ENCODE measurements around the gene TNRC6A. TPM values are rescaled to one million over a fixed set of nuclear protein-coding genes. Genes with fewer than 3 reads are reported as not detected.
"Not testable (repeated sequence)": the region's sequence is repeated elsewhere in the genome, so short reads cannot be mapped to it uniquely, and the experiment has no call there.

Gene TNRC6A
- total RNA-seq, 1 experiment from 2014 or later = 14.9 TPM

DNA sequence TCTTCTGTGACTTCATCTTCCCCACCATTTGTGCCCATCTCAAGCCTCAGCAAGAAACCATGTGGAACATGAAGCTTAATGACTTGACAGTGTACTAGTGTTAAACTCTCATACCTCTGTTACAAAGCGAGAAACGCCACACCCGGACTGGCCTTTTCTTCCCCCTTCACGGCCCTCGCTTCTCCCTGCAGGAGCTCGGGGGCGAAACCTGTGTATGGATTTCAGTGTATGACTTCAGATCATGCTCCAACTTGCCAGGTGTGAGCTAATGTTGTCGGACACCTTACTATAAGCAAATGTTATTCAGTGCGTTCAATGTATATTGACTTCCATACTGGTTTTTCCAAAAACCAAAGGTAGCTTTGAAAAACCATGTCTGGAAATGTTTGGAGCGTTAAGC, 96.2 kb downstream of the TNRC6A start:
- DNase-seq (ENCODE audit: low read depth, low spot score) = no peak
- in situ Hi-C loops (cut with HindIII; ENCODE audit: low pct_unique_long_range_greater_than_20kb, low sequenced_read_pairs) = no loop called here

DNA sequence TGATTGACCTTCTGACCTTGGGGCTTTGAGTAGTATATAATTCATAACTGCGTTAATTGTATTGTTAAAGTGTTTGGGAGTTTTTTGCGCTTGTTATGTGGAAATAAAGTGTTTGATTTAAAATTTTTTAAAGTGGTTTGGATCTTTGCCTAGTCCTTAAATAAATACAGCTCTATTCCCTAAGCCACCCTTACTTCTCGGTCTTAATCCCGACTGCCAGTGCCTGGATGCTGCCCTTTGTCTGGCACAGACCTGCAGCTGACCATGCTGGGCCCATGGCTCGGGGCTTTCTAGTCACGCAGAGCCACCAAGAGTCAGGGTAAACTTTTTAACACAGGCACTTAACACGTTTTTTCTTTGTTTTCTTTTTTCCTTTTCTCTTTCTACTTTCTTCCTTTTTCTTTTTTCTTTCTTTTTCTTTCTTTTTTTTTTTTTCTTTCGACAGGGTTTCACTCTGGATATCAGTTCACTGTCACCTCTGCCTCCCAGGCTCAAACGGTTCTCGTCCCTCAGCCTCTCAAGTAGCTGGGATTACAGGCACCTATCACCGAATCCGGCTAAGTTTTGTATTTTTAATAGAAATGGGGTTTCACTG, 96.7 kb downstream of the TNRC6A start:
- in situ Hi-C loops (cut with HindIII; ENCODE audit: low pct_unique_long_range_greater_than_20kb, low sequenced_read_pairs) = no loop called here
- DNase-seq (ENCODE audit: low read depth, low spot score) = no peak

DNA sequence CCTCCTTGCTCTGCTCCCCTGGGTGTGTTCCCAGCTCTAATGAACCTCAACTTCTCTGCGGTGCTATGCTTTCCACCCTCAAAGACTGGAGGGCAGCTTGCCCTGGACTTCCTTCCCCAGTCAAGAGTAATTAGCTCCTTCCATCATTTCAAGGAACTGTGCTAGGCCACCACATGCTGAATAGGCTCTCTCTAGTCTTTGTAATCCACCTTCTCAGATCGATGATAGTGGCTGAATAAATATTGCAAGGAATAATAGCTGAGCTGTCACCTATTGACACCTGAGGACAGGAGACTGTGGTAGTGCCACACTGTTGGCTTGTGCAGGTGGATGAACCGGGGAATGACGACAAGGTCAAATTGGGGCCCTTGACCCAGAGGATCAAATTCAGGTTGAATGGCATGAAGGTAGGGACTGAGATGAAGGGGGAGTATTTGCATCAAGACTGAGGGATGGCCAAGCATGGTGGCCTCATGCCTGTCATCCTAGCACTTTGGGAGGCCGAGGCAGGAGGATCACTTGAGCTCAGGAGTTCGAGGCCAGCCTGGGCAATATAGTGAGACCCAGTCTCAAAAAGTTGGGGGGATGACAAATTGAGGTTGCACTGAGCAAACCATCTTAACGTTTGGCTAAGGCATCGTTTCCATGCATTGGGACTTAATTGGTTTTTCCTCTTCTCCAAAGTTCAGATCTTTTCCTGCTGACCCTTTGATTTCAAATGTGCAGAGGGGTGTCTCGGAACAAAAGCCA, 97.5 kb downstream of the TNRC6A start:
- no peak for DNase-seq (ENCODE audit: low read depth, low spot score)
- in situ Hi-C loops (cut with HindIII; ENCODE audit: low pct_unique_long_range_greater_than_20kb, low sequenced_read_pairs) = no loop called here

DNA sequence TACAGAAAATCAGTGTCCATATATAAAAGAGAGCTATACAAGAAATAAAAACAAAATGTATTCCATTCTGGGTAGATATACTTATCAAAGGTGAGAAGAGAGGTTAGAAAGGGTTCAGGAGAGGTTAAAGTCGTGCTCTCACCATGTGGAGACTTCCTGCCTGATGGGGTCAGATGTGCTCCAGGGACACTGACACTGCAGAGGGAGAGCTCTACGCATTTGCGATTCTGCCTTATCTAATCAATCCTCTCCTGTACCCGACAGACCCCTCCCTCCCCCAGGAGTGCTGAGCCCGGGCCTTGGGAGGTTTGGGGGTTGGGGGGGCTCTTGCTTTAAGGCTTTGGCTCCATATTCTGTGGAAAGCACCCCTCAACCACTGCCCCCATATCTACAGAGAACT, 99.7 kb downstream of the TNRC6A start:
- in situ Hi-C loops (cut with HindIII; ENCODE audit: low pct_unique_long_range_greater_than_20kb, low sequenced_read_pairs) = no loop called here
- DNase-seq (ENCODE audit: low read depth, low spot score) = no peak

DNA sequence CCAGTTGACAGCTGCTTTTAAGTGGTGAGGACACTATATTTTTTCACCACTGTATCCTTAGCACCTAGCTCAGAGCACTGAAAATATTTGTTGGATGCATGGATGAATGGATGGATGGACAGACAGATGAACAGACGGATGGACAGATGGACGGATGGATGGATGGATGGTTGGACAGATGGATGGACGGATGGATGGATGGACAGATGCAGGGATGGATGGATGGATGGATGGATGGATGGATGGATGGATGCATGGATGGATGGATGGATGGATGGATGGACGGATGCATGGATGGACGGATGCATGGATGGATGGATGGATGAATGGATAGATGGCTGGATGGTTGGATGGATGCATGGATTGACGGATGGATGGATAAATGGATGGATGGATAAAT, 103.9 kb downstream of the TNRC6A start:
- no peak for DNase-seq (ENCODE audit: low read depth, low spot score)
- in situ Hi-C loops (cut with HindIII; ENCODE audit: low pct_unique_long_range_greater_than_20kb, low sequenced_read_pairs) = no loop called here

DNA sequence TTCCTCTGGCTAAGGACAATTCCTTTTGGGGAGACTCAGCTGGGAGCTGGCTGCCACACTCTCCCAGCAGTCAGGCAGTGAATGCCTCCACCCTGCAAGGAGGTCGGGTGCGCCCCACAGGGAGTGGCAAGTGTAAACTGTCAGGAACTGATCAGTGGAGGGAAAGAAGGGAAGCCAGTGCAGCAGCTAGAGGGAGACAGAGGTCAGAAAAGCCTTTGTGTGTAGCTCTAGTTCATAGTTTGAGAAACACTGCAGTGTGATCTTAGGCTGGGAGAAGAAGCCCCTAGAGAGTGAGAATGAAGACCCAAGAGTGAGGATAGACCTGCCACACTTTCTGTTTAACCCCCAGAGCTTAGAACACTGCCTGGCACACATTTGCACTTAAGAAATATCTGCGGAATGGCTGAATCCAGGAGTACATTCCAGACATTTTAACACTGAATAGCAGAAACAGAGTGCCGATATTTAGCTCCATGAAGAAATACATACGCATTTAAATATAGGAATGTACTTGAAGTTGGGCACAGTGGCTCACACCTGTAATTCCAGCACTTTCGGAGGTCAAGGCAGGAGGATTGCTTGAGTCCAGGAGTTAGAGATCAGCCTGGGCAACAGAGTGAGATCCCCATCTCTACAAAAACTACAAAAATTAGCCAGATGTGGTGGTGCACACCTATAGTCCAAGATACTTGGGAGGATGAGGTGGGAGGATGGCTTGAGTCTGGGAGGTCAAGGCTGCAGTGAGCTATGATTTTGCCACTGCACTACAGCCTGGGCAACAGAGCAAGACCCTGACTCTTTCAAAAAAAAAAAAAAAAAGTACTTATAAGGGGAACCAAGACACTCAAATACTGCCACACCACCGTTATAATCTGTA, 105.2 kb downstream of the TNRC6A start:
- DNase-seq (ENCODE audit: low read depth, low spot score) = peak; percentile 63
- in situ Hi-C loops (cut with HindIII; ENCODE audit: low pct_unique_long_range_greater_than_20kb, low sequenced_read_pairs) = no loop called here

DNA sequence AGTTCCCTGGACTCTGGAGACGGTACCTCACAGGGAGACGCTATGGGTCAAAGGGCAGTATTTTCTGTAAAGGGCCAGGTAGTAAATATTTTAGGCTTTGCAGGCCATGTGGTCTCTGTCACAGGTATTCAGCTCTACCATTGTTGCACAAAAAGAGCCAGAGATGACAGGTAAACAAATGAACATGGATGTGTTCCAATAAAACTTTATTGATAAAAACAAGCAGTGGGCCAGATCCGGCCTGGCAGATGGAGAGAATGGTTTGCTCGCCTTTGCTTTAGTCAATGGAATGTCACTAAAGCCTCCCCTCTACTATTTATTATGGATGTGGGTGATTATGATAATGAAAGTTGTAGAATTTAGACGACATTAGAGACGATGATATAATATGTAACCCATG, 107.4 kb downstream of the TNRC6A start:
- DNase-seq (ENCODE audit: low read depth, low spot score) = no peak
- in situ Hi-C loops (cut with HindIII; ENCODE audit: low pct_unique_long_range_greater_than_20kb, low sequenced_read_pairs) = no loop called here

DNA sequence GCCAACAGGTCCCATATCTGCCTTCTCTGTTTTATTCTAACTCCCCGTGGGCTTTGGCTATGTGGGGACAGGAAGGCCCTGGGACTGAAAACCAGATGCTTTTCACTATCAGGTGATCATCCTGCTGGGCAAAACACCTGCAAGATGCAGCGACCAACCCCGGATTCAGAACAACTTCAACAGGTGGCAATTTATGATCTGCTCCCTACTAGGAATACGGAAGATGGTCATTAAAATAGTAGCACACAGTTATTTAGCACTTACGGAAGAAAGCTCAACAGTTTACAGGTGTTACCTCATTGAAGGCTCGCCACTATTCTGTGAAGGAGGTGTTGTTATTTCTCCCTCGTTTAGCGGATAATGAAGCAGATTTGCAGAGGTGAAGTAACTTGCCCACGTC, 108.5 kb downstream of the TNRC6A start:
- no peak for DNase-seq (ENCODE audit: low read depth, low spot score)
- in situ Hi-C loops (cut with HindIII; ENCODE audit: low pct_unique_long_range_greater_than_20kb, low sequenced_read_pairs) = no loop called here

DNA sequence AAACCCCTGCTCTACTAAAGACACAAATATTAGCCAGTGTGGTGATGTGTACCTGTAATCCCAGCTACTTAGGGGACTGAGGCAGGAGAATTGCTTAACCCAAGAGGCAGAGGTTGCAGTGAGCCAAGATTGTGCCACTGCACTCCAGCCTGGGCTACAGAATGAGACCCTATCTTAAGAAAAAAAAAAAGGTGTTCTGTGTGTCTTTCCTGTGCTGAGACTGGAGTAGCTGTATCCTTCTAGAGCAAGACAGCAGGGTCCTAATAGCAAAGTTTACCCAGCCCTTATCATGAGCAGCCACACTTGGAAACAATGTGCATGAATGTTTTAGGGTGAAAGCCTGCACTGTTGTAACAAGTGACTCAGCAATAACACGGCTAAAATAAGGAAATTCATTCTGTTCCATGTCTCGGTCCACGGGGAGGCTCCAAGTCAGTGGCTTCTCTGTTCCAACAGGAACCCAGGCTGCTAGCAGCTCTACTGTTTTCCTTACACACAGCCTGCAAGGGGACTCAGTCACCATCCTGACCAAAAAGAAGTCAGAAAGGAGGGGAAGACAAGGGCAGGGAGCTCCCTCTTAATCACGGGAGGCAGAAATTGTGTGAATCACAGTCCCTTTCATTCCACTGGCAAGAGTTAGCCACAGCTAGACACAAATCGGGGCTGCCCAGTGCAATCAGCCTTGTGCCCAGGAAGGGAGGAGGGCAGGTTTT, 109.3 kb downstream of the TNRC6A start:
- in situ Hi-C loops (cut with HindIII; ENCODE audit: low pct_unique_long_range_greater_than_20kb, low sequenced_read_pairs) = no loop called here
- DNase-seq (ENCODE audit: low read depth, low spot score) = peak; percentile 69

DNA sequence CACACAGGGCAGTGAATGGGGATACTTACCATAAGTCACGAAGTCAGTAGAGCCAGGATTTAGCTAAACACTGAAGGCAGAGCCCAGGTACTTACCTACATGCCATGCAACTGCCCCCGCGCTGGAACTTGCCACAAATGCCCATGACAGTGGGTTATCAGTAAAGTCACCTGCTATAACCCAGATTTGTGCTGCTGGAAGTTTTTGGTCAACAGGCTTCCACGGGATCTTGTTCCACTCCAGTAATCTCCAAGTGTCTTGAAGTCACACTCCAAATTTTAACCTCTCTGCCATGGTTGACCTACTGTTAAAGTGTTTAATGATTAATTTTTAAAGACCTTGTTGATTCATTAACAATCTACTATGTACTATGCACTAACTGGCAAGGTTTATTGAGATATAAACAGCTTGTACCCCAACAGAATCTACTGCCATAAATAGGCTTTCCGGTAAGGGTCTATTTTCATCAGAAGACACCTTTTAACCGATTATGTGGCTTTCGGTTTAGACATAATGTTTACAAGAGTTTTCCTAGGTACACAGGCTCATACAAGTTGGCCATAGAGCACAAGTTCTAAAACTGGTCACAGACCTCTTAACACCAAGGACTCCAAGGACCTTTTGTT, 110.0 kb downstream of the TNRC6A start:
- in situ Hi-C loops (cut with HindIII; ENCODE audit: low pct_unique_long_range_greater_than_20kb, low sequenced_read_pairs) = no loop called here
- no peak for DNase-seq (ENCODE audit: low read depth, low spot score)

DNA sequence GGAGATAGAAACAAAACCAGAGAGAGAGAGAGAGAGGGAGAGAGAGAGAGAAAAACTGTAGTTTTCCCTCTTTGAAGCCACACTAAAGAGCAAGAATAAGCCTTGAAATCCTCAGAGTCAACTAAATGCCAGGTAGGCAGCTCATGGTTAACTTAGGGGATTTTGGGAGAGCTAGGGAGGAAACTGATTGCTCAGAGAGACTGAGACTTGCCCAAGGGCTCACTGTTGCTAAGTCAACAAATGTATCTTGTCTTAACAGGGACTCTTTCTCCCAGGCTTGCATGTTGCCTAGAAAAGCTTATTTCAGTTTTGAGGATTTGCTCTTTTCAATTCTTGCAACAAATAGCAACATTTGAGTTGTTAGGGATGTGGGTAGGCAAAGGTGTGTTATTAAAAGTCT, 111.8 kb downstream of the TNRC6A start:
- in situ Hi-C loops (cut with HindIII; ENCODE audit: low pct_unique_long_range_greater_than_20kb, low sequenced_read_pairs) = no loop called here
- no peak for DNase-seq (ENCODE audit: low read depth, low spot score)

DNA sequence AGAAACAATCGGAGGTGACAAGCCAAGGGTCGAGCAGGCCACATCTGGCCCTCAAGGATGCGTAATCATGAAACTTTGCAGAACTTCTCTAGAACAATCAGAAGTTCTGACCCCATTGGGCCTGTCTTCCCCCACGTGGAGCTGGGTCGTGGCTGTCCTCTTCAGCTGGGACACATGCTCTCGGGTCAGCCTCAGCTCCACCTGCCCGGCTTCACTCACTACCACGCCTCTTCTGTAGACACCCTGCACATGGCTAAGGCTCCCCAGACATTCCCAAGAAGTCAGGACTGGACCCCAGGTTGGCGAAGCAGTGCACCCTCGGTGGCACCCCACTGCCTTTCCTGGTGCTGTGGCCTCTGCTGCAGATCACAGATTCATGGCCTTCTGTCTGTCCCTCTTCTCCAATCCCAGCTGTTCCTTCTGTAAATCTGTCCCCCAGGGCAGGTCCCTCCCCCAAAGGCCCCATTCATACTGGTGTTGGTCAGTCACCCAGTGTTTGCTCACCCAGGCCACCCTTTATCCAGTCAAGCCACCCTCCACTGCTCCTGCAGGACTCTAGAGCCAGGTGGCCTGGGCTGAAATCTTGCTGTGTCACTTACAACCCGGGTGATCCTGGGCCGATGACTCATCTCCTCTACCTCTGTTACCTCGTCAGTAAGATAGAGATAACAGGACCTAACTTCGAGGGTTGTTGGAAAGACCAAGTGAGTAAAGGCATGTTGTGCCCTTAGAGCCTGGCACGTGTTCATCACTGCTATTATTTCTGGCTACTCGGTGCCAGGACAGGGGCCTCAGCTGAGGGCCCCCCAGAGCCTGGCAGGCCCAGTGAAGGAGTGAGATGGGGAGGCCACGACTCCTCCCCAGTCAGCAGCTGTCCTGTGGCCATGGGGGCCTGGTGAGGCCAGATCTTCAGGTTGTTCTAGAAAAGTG, 114.9 kb downstream of the TNRC6A start:
- DNase-seq (ENCODE audit: low read depth, low spot score) = no peak
- in situ Hi-C loops (cut with HindIII; ENCODE audit: low pct_unique_long_range_greater_than_20kb, low sequenced_read_pairs) = no loop called here

DNA sequence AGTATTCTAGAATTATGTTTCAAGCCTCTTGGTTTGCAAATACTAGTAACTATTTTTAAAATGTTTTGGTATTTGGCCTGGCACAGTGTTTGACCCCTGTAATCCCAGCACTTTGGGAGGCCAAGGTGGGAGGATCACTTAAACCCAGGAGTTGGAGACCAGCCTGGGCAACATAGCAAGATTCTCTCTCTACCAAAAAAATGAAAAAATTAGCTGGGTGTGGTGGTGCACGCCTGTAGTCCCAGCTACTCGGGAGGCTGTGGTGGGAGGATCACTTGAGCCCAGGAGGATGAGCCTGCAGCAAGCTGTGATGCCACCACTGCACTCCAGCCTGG, 115.5 kb downstream of the TNRC6A start:
- DNase-seq (ENCODE audit: low read depth, low spot score); in situ Hi-C loops (cut with HindIII; ENCODE audit: low pct_unique_long_range_greater_than_20kb, low sequenced_read_pairs): not testable (repeated sequence)

DNA sequence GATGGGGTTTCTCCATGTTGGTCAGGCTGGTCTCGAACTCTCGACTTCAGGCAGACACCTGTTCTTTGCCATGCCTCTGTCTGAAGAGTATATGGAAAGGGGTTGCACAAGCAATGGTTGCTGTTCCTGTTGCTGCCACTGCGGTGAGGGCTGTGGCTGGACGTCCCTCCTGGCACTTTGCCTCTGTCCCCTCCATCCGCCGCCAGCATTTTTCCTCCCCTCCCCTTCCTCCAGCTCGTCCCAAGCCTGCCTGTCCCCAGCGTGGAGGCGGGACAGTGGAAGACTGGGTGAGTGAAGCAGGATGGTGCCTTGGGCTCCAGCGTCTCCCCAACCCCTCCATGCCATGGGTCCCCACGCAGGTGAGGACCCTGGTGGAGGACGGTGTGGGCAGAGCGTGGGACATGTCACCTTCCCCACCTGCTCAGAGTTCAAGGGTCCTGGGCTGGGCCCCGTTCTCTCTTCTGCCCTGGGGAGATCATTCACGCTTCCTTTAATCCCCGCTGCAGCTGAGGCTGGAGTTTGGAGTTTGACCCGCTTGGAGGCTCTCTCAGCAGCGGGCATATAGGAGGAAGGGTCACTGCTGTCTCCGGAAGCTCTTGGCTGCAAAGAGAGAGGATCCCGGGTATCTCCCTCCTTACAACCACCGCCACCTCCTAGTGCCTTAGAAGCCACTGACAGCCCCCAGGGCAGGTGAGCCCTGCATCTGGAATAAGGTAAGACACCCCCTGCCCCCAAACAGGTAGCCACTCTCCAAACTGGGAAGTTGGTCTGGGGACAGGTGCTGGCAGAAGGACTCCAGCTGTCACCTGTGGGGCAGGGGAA, 116.5 kb downstream of the TNRC6A start, which contains the start of gene SLC5A11:
Gene SLC5A11, plus strand, starts transcription at position 238 of the 822 bp plus-strand sequence. CDS start 12,681 bp downstream, outside the sequence.
- in situ Hi-C loops (cut with HindIII; ENCODE audit: low pct_unique_long_range_greater_than_20kb, low sequenced_read_pairs) = no loop called here
- DNase-seq (ENCODE audit: low read depth, low spot score) = no peak

DNA sequence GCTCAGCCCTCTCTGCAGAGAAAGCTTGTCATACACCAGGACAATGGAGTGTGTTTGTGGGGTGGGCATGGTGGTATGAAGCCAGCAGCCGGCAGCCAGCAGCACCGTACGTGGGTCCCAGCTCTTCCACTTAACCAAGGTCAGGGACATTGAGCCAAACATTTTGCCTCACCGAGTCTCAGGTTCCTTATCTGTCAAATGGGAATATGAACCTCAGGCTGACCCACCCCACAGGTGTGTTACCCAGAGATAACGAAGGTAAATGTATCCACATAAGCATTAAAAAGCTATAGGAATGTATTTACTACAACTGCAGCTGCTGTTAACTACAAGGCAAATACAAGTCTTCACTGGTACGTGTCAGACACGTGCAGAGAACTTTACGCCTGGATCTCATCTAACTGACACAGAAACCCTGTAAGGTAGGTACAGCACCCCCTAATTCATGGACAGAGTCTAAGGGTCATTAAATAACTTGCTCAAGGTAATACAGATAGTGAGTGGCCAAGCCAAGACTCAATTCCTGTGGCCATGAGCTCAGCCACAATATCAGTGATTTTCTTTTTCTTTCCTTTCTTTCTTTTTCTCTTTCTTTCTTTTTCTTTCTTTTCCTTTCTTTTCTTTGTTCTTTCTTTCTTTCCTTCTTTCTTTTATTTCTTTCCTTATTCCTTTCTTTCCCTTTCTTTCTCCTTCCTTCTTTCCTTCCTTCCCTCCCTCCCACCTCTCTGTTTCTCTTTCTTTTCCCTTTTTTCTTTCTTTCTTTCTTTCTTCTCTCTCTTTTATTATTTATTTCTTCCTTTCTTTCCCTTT, 117.3 kb downstream of the TNRC6A start:
- DNase-seq (ENCODE audit: low read depth, low spot score) = no peak

More for the DNA sequence above, 117.3 kb downstream of the TNRC6A start:
- in situ Hi-C loops (cut with HindIII; ENCODE audit: low pct_unique_long_range_greater_than_20kb, low sequenced_read_pairs) = no loop called here
